CD14-positive monocyte (primary cell): Measurements from ENCODE around the gene ADIG. TPM values are rescaled to one million over a fixed set of nuclear protein-coding genes. Genes with fewer than 3 reads are reported as not detected.

Experiments
- DNase-seq, 3 donors: peaks; one replicate each; pipeline ENCODE4 v3.0.0-alpha.2; 2011 to 2022
- H2AFZ ChIP-seq: 2 replicates; pipeline ENCODE4 v1.6.0; 2012; ENCODE audit warnings: mild to moderate bottlenecking, low read depth, low read length, inconsistent platforms; ENCODE audit not compliant: insufficient read depth, poor library complexity, severe bottlenecking
- H3K27ac ChIP-seq, 2 donors: 1 replicate in 1 of 2; 2 replicates in 1 of 2; pipeline ENCODE4 v1.5.1; 2012 to 2013; ENCODE audit warnings: low read length in 2 of 2, control low read depth in 1 of 2, inconsistent platforms in 1 of 2, low read depth in 1 of 2, mild to moderate bottlenecking in 1 of 2
- H3K27me3 ChIP-seq, 2 donors: one replicate each; pipeline versions ENCODE4 v1.6.0 to v1.6.1; 2011 to 2013; ENCODE audit warnings: low read length in 2 of 2; ENCODE audit not compliant: control insufficient read depth in 2 of 2, insufficient read depth in 2 of 2
- H3K36me3 ChIP-seq, 2 donors: replicated peaks in 1 of 2; 1 replicate in 1 of 2; 2 replicates in 1 of 2; pipeline versions ENCODE4 v1.5.1 to v1.6.1; 2012 to 2013; ENCODE audit warnings: low read length in 2 of 2, control low read depth in 1 of 2, inconsistent platforms in 1 of 2, mild to moderate bottlenecking in 1 of 2; ENCODE audit not compliant: insufficient read depth in 2 of 2, control insufficient read depth in 1 of 2
- H3K4me1 ChIP-seq, 2 donors: 1 replicate in 1 of 2; 2 replicates in 1 of 2; pipeline versions ENCODE4 v1.5.1 to v1.6.1; 2012 to 2013; ENCODE audit warnings: low read length in 2 of 2, control low read depth in 1 of 2, inconsistent platforms in 1 of 2, mild to moderate bottlenecking in 1 of 2, moderate library complexity in 1 of 2; ENCODE audit not compliant: insufficient read depth in 2 of 2, control insufficient read depth in 1 of 2
- H3K4me2 ChIP-seq: replicated peaks from 2 replicates; pipeline ENCODE3; 2012; ENCODE audit warnings: low read length, moderate library complexity, mild to moderate bottlenecking; ENCODE audit not compliant: poor library complexity, severe bottlenecking; ENCODE audit errors: extremely low read depth
- H3K4me3 ChIP-seq, 3 experiments: fragments of 200-600 bp in 1 of 3; sonication (generic) in 1 of 3; replicated peaks in 1 of 3; 1 replicate in 2 of 3; 2 replicates in 1 of 3; pipeline ENCODE4 v1.5.1; 2011 to 2013; ENCODE audit warnings: low read length in 3 of 3, mild to moderate bottlenecking in 3 of 3, control low read depth in 2 of 3, low read depth in 2 of 3, inconsistent platforms in 1 of 3, moderate library complexity in 1 of 3
- H3K79me2 ChIP-seq: 2 replicates; pipeline ENCODE4 v1.6.0; 2012; ENCODE audit warnings: mild to moderate bottlenecking, control low read depth, inconsistent platforms, low read length, moderate library complexity; ENCODE audit not compliant: insufficient read depth
- H3K9ac ChIP-seq: 2 replicates; pipeline ENCODE4 v1.6.0; 2017; ENCODE audit warnings: low read length, mild to moderate bottlenecking; ENCODE audit not compliant: insufficient read depth, poor library complexity, severe bottlenecking
- H3K9me3 ChIP-seq, 2 donors: replicated peaks in 1 of 2; 1 replicate in 1 of 2; 2 replicates in 1 of 2; pipeline versions ENCODE4 v1.5.1 to v1.6.1; 2012 to 2013; ENCODE audit warnings: low read length in 2 of 2, control low read depth in 1 of 2; ENCODE audit not compliant: control insufficient read depth in 1 of 2, insufficient read depth in 1 of 2
- H4K20me1 ChIP-seq: 2 replicates; pipeline ENCODE4 v1.6.0; 2012; ENCODE audit warnings: mild to moderate bottlenecking, low read length, control low read depth, moderate library complexity; ENCODE audit not compliant: insufficient read depth
- H3K27ac Mint-ChIP-seq, 7 donors: one replicate each; pipeline ENCODE4 v1.8.0; 2020; ENCODE audit warnings: mild to moderate bottlenecking in 7 of 7, mixed read lengths in 7 of 7, moderate library complexity in 6 of 7, inconsistent platforms in 2 of 7
- H3K27me3 Mint-ChIP-seq, 3 donors: one replicate each; pipeline ENCODE4 v1.8.0; 2021 to 2022; ENCODE audit warnings: low read depth in 3 of 3, mild to moderate bottlenecking in 3 of 3, mixed read lengths in 3 of 3, moderate library complexity in 3 of 3, inconsistent platforms in 1 of 3
- H3K36me3 Mint-ChIP-seq, 2 donors: one replicate each; pipeline ENCODE4 v1.8.0; 2020; ENCODE audit warnings: mixed read lengths in 2 of 2, inconsistent platforms in 1 of 2, mild to moderate bottlenecking in 1 of 2
- H3K4me1 Mint-ChIP-seq: one replicate; pipeline ENCODE4 v1.8.0; 2020; ENCODE audit warnings: mild to moderate bottlenecking, mixed read lengths
- H3K4me3 Mint-ChIP-seq, 2 donors: one replicate each; pipeline ENCODE4 v1.8.0; 2020; ENCODE audit warnings: mild to moderate bottlenecking in 2 of 2, mixed read lengths in 2 of 2, moderate library complexity in 1 of 2
- H3K9me3 Mint-ChIP-seq, 7 donors: one replicate each; pipeline ENCODE4 v1.8.0; 2020 to 2022; ENCODE audit warnings: mixed read lengths in 7 of 7, mild to moderate bottlenecking in 6 of 7, moderate library complexity in 6 of 7, inconsistent platforms in 2 of 7
- CTCF ChIP-seq: fragments of 200-600 bp; IDR thresholded peaks from one replicate; pipeline ENCODE4 v1.8.0; 2022; ENCODE audit warnings: antibody characterized with exemption, mild to moderate bottlenecking
- WGBS: methylation state at CpG from one replicate; pipeline ENCODE4 v1.1.5; 2013; ENCODE audit warnings: missing lambda C conversion rate; ENCODE audit not compliant: insufficient coverage; 5-methylcytosine and 5-hydroxymethylcytosine counted together
- intact Hi-C, 2 donors: fragments of 100-400 bp; cut with micrococcal nuclease; formaldehyde crosslinking; loops; one replicate each; pipeline versions ENCODE4 v1.15.0 to v1.15.1; 2023
- polyA plus RNA-seq, 3 donors: library from polyadenylated mRNA; depleted of rRNA in 1 of 3; unstranded in 2 of 3; stranded (reverse) in 1 of 3; fragments of 300-500 nt in 2 of 3; fragments of >200 nt in 1 of 3; fragmentation: Illumina TruSeq in 2 of 3; gene quantifications; 1 replicate in 2 of 3; 2 replicates in 1 of 3; pipeline ENCODE4 v1.2.3, GENCODE V29; 2012 to 2021

ADIG gene
- polyA plus RNA-seq, 3 donors, result not detected

- Mint-ChIP-seq H3K4me1 (no peaks in the 10 kb centered on the region), H3K27me3 (peaks cover 0 to 1% (median 0%) of the 10 kb centered on the region in 3 donors), H3K4me3 (no peak overlapping the region), H3K36me3 (peaks cover 79 to 94% of the 10 kb centered on the region in 2 donors), H3K27ac (no peak overlapping the region), H3K9me3 (no peaks in the 10 kb centered on the region)
- Histone ChIP-seq H3K36me3 (peaks cover 98 to 100% of the 10 kb centered on the region in 2 donors), H3K9ac (no peak overlapping the region), H3K27ac (no peak overlapping the region), H3K9me3 (no peaks in the 10 kb centered on the region), H2AFZ (no peak overlapping the region), H4K20me1 (no peaks in the 10 kb centered on the region), H3K4me2 (no peak overlapping the region), H3K4me1 (no peaks in the 10 kb centered on the region), H3K79me2 (no peaks in the 10 kb centered on the region), H3K4me3 (no peak overlapping the region), H3K27me3 (no peaks in the 10 kb centered on the region)
- TF ChIP-seq CTCF, result no peak
- DNase-seq, result no peak
- intact Hi-C loops, result no loop called here
- WGBS, result no CpG with 5 or more reads among the region's 2 CpGs
These were observed 44.7 kb upstream of the ADIG start for GRCh38 chr20:38536310-38536709.

- TF ChIP-seq CTCF, result no peak
- no peak overlapping the region for H3K4me3 Mint-ChIP-seq
- Histone ChIP-seq H3K27ac (no peak overlapping the region), H2AFZ (no peak overlapping the region), H3K4me2 (no peak overlapping the region), H3K4me1 (no peaks in the 10 kb centered on the region), H3K4me3 (no peak overlapping the region), H3K79me2 (no peaks in the 10 kb centered on the region), H3K36me3 (peaks cover 98 to 100% of the 10 kb centered on the region in 2 donors), H3K9ac (no peak overlapping the region), H3K27me3 (no peaks in the 10 kb centered on the region), H4K20me1 (no peaks in the 10 kb centered on the region), H3K9me3 (no peaks in the 10 kb centered on the region)
- intact Hi-C loops, result no loop called here
- H3K27me3 Mint-ChIP-seq, result peaks cover 0 to 1% (median 0%) of the 10 kb centered on the region in 3 donors
- peaks cover 81 to 94% of the 10 kb centered on the region in 2 donors for H3K36me3 Mint-ChIP-seq
- no peak overlapping the region for H3K27ac Mint-ChIP-seq
- H3K9me3 Mint-ChIP-seq, result no peaks in the 10 kb centered on the region
- WGBS, result no CpG with 5 or more reads among the region's 1 CpG
- no peaks in the 10 kb centered on the region for H3K4me1 Mint-ChIP-seq
- no peak for DNase-seq
These were observed 43.8 kb upstream of the ADIG start for GRCh38 chr20:38537176-38537575.
